Liver (tissue), 3 donors: ENCODE measurements around the gene CSTF3.

Source experiments
- FOXA1 ChIP-seq: IDR thresholded peaks from 2 replicates; pipeline ENCODE4 v1.6.1; 2016; ENCODE audit warnings: antibody characterized with exemption
- JUND ChIP-seq, 2 donors: IDR thresholded peaks; 2 replicates each; pipeline ENCODE4 v1.6.1; 2016; ENCODE audit warnings: antibody characterized with exemption in 2 of 2
- RAD21 ChIP-seq, 2 donors: IDR thresholded peaks; 2 replicates each; pipeline ENCODE4 v1.6.1; 2016; ENCODE audit warnings: antibody characterized with exemption in 2 of 2, mild to moderate bottlenecking in 2 of 2
- TAF1 ChIP-seq: conservative IDR thresholded peaks from 2 replicates; pipeline ENCODE4 v1.6.1; 2016; ENCODE audit warnings: antibody characterized with exemption, mild to moderate bottlenecking
- YY1 ChIP-seq: IDR thresholded peaks from 2 replicates; pipeline ENCODE4 v1.6.1; 2016; ENCODE audit warnings: antibody characterized with exemption, mild to moderate bottlenecking
- TF ChIP-seq, protein P1 (sequence below): fragments of 150-350 bp; IDR thresholded peaks from 2 replicates; pipeline ENCODE4 v1.5.1; 2017; ENCODE audit warnings: improper control_type of control experiment, low read depth, low read length; ENCODE audit not compliant: missing input control
- donor health status: healthy.
- donor health status: healthy.

- TF ChIP-seq YY1 (no peak), FOXA1 (no peak), JUND (IDR thresholded peaks at IDR 0.05) (no peak), RAD21 (IDR thresholded peaks at IDR 0.05) (no peak), TAF1 (no peak)
- TF ChIP-seq, protein P1, sequence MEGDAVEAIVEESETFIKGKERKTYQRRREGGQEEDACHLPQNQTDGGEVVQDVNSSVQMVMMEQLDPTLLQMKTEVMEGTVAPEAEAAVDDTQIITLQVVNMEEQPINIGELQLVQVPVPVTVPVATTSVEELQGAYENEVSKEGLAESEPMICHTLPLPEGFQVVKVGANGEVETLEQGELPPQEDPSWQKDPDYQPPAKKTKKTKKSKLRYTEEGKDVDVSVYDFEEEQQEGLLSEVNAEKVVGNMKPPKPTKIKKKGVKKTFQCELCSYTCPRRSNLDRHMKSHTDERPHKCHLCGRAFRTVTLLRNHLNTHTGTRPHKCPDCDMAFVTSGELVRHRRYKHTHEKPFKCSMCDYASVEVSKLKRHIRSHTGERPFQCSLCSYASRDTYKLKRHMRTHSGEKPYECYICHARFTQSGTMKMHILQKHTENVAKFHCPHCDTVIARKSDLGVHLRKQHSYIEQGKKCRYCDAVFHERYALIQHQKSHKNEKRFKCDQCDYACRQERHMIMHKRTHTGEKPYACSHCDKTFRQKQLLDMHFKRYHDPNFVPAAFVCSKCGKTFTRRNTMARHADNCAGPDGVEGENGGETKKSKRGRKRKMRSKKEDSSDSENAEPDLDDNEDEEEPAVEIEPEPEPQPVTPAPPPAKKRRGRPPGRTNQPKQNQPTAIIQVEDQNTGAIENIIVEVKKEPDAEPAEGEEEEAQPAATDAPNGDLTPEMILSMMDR = no peak
These were observed 28.8 kb downstream of the CSTF3 start for GRCh38 chr11:33132510-33132909.
